OCI-LY7 (cell line): ENCODE data around the gene UBTD2. TPM values are rescaled to one million over a fixed set of nuclear protein-coding genes. Genes with fewer than 3 reads are reported as not detected.

Experiments
- BruUV-seq: library from RNA; stranded (reverse); fragments of 400-500 nt; replicated peaks from 2 replicates; lab custom pipeline; 2021; lab: Mats Ljungman, UMichigan
- CTCF ChIA-PET: fragments of 300-600 bp; sonication (Branson Sonifier 250); formaldehyde crosslinking; loops from one replicate; lab custom pipeline; 2022; ENCODE audit warnings: antibody characterized with exemption; ENCODE audit not compliant: unreplicated experiment; lab: Charles Lee
- POLR2A ChIA-PET: fragments of 300-600 bp; sonication (Branson Sonifier 250); formaldehyde crosslinking; loops from one replicate; lab custom pipeline; 2022; ENCODE audit warnings: antibody characterized with exemption; lab: Charles Lee
- DNase-seq: peaks from one replicate; pipeline ENCODE4 v3.0.0-alpha.2; 2015; ENCODE audit warnings: low spot score
- H2AFZ ChIP-seq: fragments of 200-600 bp; sonication (generic), shearing (Covaris generic); 2 replicates; pipeline ENCODE4 v1.6.1; 2014; ENCODE audit warnings: mild to moderate bottlenecking, antibody characterized with exemption, low read length, moderate library complexity
- H3K27ac ChIP-seq: fragments of 200-600 bp; sonication (generic); 2 replicates; pipeline ENCODE4 v1.5.1; 2014; ENCODE audit warnings: mixed run types, low read depth, mild to moderate bottlenecking, moderate library complexity, low read length, inconsistent platforms; ENCODE audit not compliant: poor library complexity, severe bottlenecking
- H3K36me3 ChIP-seq: fragments of 200-600 bp; sonication (generic); 2 replicates; pipeline ENCODE4 v1.6.1; 2014; ENCODE audit warnings: mild to moderate bottlenecking, antibody characterized with exemption, low read length, moderate library complexity, mixed read lengths; ENCODE audit not compliant: insufficient read depth
- H3K4me1 ChIP-seq: fragments of 200-600 bp; sonication (generic); 2 replicates; pipeline ENCODE4 v1.5.1; 2014; ENCODE audit warnings: mild to moderate bottlenecking, low read length; ENCODE audit not compliant: insufficient read depth, poor library complexity, severe bottlenecking
- H3K4me2 ChIP-seq: fragments of 200-600 bp; sonication (generic); 2 replicates; pipeline ENCODE4 v1.6.1; 2014; ENCODE audit warnings: mild to moderate bottlenecking, low read length
- H3K4me3 ChIP-seq: fragments of 200-600 bp; sonication (generic); 2 replicates; pipeline ENCODE4 v1.5.1; 2014; ENCODE audit warnings: mild to moderate bottlenecking, low read depth, low read length; ENCODE audit not compliant: poor library complexity, severe bottlenecking
- H3K79me2 ChIP-seq: fragments of 200-600 bp; sonication (generic); 2 replicates; pipeline ENCODE4 v1.6.1; 2016; ENCODE audit warnings: low read depth, mild to moderate bottlenecking, low read length, moderate library complexity, mixed read lengths; ENCODE audit not compliant: insufficient read depth
- H3K9me2 ChIP-seq: fragments of 200-600 bp; sonication (generic); 2 replicates; pipeline ENCODE4 v1.6.1; 2016; ENCODE audit warnings: mild to moderate bottlenecking, low read length, mixed read lengths; ENCODE audit not compliant: insufficient read depth
- H3K9me3 ChIP-seq: fragments of 200-600 bp; sonication (generic); 2 replicates; pipeline ENCODE4 v1.6.1; 2014; ENCODE audit warnings: mild to moderate bottlenecking, mixed run types, low read length, mixed read lengths
- H4K20me1 ChIP-seq: fragments of 200-600 bp; sonication (generic); 2 replicates; pipeline ENCODE4 v1.6.1; 2014; ENCODE audit warnings: mild to moderate bottlenecking, antibody characterized with exemption, low read length, moderate library complexity, mixed read lengths; ENCODE audit not compliant: insufficient read depth
- CTCF ChIP-seq: fragments of 200-600 bp; sonication (generic); conservative IDR thresholded peaks from 2 replicates; pipeline ENCODE4 v1.5.1; 2014; ENCODE audit warnings: mild to moderate bottlenecking, antibody characterized with exemption, low read length, moderate library complexity, mixed read lengths
- EZH2phosphoT487 ChIP-seq: fragments of 200-600 bp; sonication (generic); IDR thresholded peaks from 2 replicates; pipeline ENCODE4 v1.6.1; 2018; ENCODE audit warnings: low read depth, borderline replicate concordance, mild to moderate bottlenecking, mixed run types, antibody characterized with exemption, low read length, moderate library complexity, mixed read lengths
- intact Hi-C: fragments of 100-400 bp; cut with micrococcal nuclease; formaldehyde crosslinking; loops from one replicate; pipeline ENCODE4 v1.10.0; 2022; ENCODE audit not compliant: unreplicated experiment
- total RNA-seq, 2 experiments: library from RNA; depleted of rRNA in 1 of 2; stranded (reverse); fragments of >200 nt in 1 of 2; shearing (Covaris generic) in 1 of 2; gene quantifications; 2 replicates each; pipeline ENCODE4 v1.2.3, GENCODE V29; 2014 to 2022

Gene UBTD2
- total RNA-seq, 2 experiments from 2014 or later: 16.0 to 19.8 TPM

GRCh38 chr5:172178991-172179989 is 104.3 kb downstream of the UBTD2 start:
- ChIA-PET CTCF (interaction anchor here (0.5 to 0.9 kb wide), 3 partner anchors 8 to 67 kb away, joined by 3 to 9 read pairs (median 4); no protein-coding TSS in a partner anchor), POLR2A (interaction anchor here (0.5 to 2.7 kb wide), 8 partner anchors 9 to 1711 kb away, joined by 3 to 16 read pairs (median 4); partner anchors contain the start of gene STK10)
- Histone ChIP-seq H3K4me3 (peak overlapping the region; percentile 60), H3K79me2 (peaks cover 80% of the 10 kb centered on the region), H3K4me2 (peak overlapping the region; percentile 87), H2AFZ (no peak overlapping the region; the same call in 1 of the 2 replicates), H3K9me3 (no peaks in the 10 kb centered on the region; the same call in 1 of the 2 replicates), H3K27ac (peak overlapping the region; percentile 87), H3K9me2 (no peaks in the 10 kb centered on the region), H3K36me3 (peaks cover 35% of the 10 kb centered on the region), H4K20me1 (no peaks in the 10 kb centered on the region), H3K4me1 (peaks cover 52% of the 10 kb centered on the region)
- intact Hi-C loops: loop anchor here (1.0 kb wide), 1 partner anchor 8 kb away; no protein-coding TSS in a partner anchor
- TF ChIP-seq CTCF (no peak), EZH2phosphoT487 (no peak)
- TSS peak; percentile 14 for BruUV-seq
- DNase-seq: peak; percentile 62

- Histone ChIP-seq H3K79me2 (peaks cover 80% of the 10 kb centered on the region), H3K9me2 (no peaks in the 10 kb centered on the region), H3K4me3 (peak overlapping the region; percentile 60), H3K4me1 (peaks cover 61% of the 10 kb centered on the region), H2AFZ (peak overlapping the region; percentile 3; the same call in 1 of the 2 replicates), H3K4me2 (peak overlapping the region; percentile 87), H3K36me3 (peaks cover 29% of the 10 kb centered on the region), H3K9me3 (no peaks in the 10 kb centered on the region; the same call in 1 of the 2 replicates), H3K27ac (peak overlapping the region; percentile 87), H4K20me1 (no peaks in the 10 kb centered on the region)
- intact Hi-C loops: no loop called here
- BruUV-seq: no TSS peak
- CTCF ChIA-PET: interaction anchor here (0.6 to 0.9 kb wide), 2 partner anchors 9 to 13 kb away, joined by 3 to 4 read pairs; no protein-coding TSS in a partner anchor
- peak; percentile 61 for DNase-seq
- TF ChIP-seq EZH2phosphoT487: no peak
- TF ChIP-seq CTCF: no peak
- POLR2A ChIA-PET: interaction anchor here (0.6 to 2.7 kb wide), 6 partner anchors 8 to 1712 kb away, joined by 3 to 16 read pairs (median 4); partner anchors contain the start of gene STK10
These were observed 105.1 kb downstream of the UBTD2 start for GRCh38 chr5:172178301-172178987.
